GM19240 (cell line): Measurements from ENCODE around the gene LAMB1.
"Not testable (repeated sequence)": the region's sequence is repeated elsewhere in the genome, so short reads cannot be mapped to it uniquely, and the experiment has no call there.

ENCODE experiments used
- DNase-seq: peaks from one replicate; pipeline ENCODE4 v3.0.0; 2011; ENCODE audit warnings: low spot score; ENCODE audit not compliant: insufficient read length

The LAMB1 gene

DNA sequence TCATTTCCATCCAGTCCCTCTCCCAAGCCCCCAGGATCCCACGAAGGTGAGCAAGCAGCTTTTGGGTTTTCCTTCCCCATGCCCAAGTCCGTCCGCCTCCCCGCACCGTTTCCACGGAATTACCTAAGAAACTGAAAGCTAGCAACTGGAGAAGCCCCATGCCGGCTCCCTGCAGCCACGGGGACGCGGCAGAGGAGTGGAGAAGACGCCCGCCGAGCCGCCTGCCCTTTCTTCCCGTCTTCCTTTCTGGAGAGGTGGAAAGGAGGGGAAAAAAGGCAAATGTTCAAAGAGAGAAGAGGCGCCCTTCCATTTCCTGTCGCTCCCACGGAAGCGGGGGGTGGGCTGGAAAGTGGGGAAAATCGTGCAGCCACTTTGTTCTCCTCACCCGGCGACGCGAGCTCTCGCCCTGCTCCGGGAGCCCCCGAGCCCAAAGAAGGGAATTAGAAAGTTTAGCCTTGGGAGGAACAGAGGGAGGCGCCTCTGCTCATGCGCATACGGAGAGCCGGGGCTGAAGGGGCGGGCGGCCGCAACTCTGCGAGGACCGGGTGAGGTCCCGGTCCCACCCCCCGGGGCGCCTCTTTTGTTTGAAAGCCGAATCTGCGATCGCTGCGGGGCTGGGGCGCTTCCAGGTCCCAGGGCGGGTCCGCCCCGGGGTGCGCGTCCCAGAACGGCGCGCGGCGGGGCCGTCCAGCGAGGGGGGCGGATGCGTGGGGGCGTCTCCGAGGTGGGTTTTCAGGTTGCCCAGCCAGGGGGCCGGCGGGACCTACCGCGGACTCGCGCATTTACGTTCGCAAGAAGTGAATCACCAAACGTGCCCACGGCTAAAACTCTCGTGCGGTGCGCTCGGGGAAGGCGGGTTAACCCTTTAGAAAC lies at the start of gene LAMB1:
Gene LAMB1 (minus strand): TSS at position 436 of the 873 bp plus-strand sequence. CDS start 276 bp downstream, at position 160.
- DNase-seq, result no peak

DNA sequence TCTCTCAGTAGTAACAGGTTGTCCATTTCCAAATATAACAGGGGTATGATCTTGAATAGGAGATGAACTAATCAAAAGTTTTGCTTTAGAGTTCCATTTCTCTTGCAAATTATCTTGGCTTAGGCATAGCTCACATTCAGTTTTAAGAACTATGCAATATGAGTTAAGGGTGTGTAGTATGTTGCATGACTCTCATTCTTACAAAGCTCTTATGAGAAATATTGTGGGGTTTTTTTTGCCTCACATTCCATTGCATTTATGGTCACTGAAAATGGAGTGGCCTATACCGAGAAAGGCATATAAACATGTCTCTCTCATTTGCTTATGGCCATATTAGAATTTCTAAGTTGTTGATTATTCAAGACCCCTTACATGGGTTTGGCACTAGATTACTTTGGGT lies 48.5 kb upstream of the LAMB1 start:
- DNase-seq, result no peak

GRCh38 chr7:108049962-108050361 lies 47.0 kb upstream of the LAMB1 start:
- no peak for DNase-seq

DNA sequence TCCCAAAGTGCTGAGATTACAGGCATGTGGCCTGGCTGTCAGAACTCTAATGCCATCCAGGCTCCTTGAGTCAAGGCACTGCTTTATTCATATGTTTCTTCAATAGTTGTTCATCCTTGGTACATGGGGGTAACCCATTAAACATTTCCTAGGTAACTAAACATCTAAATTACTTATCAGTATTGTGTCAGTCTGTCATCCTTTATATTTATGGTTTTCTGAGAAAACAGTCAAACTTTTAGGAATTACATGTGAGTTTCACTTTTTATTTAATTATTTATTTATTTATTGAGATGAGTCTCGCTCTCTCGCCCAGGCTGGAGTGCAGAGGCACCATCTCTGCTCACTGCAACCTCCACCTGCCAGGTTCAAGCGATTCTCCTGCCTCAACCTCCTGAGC lies 45.5 kb upstream of the LAMB1 start:
- DNase-seq, result no peak

- DNase-seq, result no peak
Measured at GRCh38 chr7:108046952-108047506, 44.1 kb upstream of the LAMB1 start.

- DNase-seq, result no peak
Measured at GRCh38 chr7:108045669-108046068, 42.7 kb upstream of the LAMB1 start.

DNA sequence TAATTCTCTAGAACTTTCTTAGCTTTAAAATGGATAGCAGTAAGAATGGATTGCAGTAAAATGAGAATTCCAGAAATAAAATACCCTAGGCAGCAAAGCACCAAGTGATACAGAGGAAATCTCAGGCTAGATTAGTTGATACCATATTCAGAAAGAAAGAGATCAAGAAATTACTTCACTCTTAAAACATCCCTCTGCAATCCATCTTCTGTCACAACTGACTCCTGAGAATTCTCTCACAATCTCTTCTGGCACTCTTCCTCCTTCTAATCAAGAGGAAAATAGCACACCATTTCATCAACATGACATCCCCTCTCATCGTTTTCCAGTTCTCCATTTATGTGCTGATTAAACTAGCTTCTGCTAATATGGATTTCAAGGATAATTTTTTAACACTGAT lies 42.2 kb upstream of the LAMB1 start:
- no peak for DNase-seq

DNA sequence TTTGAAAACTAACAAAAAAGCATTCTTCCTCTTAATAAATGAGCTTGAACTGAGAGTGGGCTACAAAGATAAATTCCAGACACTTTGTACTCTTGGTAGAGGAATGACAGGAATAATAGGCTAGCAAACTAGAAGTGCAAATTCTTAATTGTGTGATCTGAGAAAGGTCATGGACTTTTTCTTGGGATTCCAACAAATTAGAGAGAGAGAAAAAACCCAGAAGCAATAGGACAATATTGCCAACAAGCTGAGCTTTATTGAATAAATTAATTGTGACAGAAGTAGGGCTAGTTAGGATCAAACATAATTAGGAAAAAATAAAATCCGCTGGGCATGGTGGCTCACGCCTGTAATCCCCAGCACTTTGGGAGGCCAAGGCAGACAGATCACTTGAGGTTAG lies 41.4 kb upstream of the LAMB1 start:
- DNase-seq, result no peak

DNA sequence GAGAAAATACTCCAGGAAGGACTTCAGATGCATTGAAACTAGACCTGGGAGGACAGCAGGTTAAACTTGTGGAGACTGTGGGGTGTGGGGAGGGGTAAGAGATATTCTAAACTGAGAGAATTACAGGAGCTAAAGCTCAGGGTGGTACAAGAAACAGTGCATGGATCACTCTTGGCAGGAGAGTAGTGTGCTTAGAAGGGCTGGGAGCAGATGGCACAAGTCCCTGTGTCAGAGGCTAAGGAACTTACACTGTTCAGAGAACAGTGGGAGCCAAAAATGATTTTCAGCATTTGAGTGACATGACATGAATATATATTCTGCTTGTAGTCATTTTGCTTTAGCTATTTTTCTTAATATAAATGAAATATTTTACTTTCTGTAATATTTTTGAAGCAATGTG lies 36.0 kb upstream of the LAMB1 start:
- no peak for DNase-seq

DNA sequence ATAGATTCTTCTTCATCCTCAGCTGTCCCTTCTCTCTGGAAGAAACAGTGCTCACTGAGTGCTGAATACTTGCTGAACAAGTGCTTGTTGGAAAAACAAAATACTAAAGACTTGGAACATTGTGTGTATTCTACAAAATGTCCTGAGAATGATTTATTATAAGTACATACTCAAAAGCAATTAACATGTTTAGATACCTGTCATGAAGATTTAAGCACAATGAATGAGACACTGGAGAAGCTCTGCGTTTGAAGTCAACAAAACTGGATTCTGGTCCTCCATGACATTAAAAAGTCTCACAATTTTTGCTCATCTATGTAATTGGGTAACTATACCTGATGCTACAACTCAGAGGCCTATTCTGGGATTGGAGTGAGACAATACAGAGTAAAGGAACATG lies 34.8 kb upstream of the LAMB1 start:
- DNase-seq, result no peak

GRCh38 chr7:108037140-108037539 lies 34.2 kb upstream of the LAMB1 start:
- DNase-seq, result no peak

- no peak for DNase-seq
Measured at GRCh38 chr7:108034586-108034985, 31.6 kb upstream of the LAMB1 start.

DNA sequence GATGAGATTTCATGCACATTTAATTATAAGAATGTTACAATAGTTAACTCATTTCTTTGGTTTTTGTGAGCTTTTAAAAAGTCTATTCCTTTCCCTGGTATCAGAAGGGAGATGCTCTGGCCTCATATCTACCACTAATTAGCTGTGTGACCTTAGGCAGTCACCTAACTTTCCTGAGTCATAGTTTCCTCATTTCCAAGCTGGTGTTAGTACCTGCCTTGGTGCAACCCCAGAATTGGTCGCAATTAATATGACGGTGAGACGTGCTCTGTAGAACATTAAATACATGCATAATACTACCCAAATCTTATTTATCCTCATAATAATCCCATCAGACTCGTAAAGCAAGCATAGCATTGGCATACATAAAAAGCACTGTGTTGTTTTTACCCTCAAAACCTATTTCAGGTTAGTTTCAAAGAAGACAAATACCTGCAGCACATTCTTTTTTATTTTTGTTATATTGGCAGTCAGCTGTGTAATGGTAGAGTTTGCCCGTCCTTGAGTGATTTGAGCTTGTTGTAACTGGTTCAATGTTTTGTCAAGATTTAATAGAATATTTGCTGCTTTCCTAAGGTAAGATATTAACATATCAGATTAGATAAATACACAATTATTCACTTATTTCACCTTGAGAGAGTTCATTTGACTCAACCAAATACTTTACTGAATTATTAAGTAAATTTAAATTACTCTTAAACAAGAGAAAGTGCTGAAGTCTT lies 31.0 kb upstream of the LAMB1 start:
- no peak for DNase-seq

DNA sequence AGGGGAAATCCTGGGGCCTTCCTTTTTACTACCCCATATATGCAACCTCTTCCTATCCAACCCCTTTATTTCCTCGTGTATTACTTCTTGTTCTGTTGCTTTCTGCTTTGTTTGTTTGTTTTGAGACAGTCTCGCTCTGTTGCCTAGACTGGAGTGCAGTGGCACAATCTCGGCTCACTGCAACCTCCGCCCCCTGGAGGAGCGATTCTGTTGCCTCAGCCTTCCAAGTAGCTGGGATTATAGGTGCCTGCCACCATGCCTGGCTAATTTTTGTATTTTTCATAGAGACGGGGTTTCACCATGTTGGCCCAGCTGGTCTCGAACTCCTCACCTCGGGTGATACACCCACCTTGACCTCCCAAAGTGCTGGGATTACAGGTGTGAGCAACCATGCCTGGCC lies 30.3 kb upstream of the LAMB1 start:
- not testable (repeated sequence) for DNase-seq

DNA sequence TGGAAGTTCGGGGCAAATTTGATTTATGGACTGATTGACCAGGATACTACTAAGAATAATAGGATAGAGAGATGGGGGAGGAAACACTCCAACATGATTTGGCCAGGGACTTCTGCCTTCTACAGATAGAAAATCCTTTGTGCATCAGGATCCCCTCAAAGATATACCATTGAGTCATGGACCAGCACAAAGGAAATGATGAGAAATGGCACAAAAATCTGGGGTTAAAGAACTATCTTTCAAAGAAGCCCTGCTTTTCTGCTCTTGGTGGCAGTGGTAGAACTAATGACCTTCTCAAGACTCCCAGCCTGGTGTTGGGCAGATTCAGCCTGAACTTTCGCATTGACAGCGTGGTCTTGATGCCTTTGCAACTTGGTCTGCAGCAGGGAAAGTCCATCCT lies 27.6 kb upstream of the LAMB1 start:
- DNase-seq, result no peak

GRCh38 chr7:108029034-108029433 lies 26.1 kb upstream of the LAMB1 start:
- no peak for DNase-seq

DNA sequence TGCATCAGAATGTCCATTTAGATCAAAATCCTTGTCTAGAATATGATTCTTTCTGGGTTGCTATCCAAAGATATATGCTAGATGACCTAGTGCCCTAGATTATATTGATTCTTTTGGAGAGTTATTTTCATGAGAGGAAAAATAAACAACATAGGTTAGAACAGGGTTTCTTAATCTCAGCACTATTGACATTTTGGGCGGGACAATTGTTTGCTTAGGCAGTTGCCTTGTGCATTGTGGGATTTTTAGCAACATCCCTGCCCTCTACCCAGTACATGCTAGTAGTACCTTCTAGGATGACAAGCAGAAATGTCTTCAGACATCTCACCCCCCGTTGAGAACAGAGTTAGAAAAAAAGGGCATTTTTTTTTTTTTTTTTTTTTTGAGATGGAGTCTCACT lies 25.1 kb upstream of the LAMB1 start:
- no peak for DNase-seq

DNA sequence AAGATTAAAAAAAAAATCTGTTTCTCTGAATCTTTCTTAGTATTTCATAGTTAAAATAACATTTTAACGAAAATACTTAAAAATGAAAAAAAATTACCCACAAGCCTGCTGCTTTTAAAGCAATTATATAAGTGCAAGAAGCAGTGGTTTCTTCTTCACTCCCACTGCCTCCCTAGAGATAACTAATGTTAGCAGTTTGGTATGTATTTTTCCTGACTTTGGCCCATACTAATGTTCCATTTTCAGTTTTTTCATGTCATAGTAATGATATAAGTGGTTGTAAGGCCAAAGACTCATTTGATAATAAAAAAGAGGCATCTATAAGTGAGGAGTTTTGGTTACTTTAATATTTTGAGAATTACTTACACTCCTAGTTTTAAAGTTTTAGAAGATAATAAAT lies 24.3 kb upstream of the LAMB1 start:
- no peak for DNase-seq

DNA sequence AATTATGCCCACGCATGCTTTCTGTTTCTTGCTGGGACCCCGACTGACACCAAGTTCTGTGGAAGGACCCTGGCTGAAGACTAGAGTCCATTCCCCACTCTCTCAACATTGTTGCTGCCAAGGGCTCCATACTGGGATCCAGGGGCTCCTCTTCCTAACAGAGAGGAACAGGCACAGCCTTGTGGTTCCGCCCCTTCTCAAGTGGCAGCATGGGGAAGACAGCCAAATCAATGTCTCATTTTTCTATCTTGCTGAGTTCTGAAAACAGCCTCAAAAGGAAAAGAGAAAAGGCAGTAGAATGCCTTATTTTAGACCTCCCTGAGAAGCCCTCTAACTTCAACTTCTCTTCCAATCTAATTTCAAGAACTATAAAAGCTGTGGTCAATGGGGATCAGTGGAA lies 23.7 kb upstream of the LAMB1 start:
- no peak for DNase-seq

GRCh38 chr7:108026116-108026515 lies 23.2 kb upstream of the LAMB1 start:
- DNase-seq, result no peak

- no peak for DNase-seq
Measured at GRCh38 chr7:108024538-108024937, 21.6 kb upstream of the LAMB1 start.

DNA sequence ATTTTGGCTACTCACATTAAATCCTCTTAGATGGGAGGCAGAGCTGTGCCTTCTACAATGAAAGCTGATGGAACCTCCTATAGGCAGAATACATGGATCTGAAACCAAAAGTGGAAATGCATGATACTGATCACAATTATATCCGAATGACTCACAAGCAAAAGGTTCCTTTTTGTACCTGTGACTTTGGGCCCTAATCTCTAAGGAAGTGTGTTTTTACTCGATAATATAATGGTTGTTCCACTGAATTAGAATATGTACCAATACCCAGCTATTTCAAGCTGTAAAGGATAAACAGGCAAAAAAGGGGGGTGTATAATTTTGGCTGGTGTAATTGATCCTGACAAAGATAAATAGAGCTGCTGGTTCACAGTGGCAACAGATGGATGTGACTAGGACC lies 17.6 kb upstream of the LAMB1 start:
- DNase-seq, result no peak

- no peak for DNase-seq
Measured at GRCh38 chr7:108018668-108019067, 15.7 kb upstream of the LAMB1 start.
